Right ventricle myocardium inferior (tissue), 1 donor: ENCODE measurements around the gene CYB5R4. TPM values are rescaled to one million over a fixed set of nuclear protein-coding genes. Genes with fewer than 3 reads are reported as not detected.
"Not testable (repeated sequence)": the region's sequence is repeated elsewhere in the genome, so short reads cannot be mapped to it uniquely, and the experiment has no call there.

ENCODE experiments used
- ATAC-seq: fragments of 200-7000 bp; cut with Tn5 transposase; one replicate; pipeline ENCODE4 v1.9.1; 2020; ENCODE audit warnings: mild to moderate bottlenecking, moderate library complexity
- DNase-seq: peaks from one replicate; pipeline ENCODE4 v3.0.0; 2021; ENCODE audit errors: missing footprints
- intact Hi-C: fragments of 100-400 bp; cut with DNase I; formaldehyde crosslinking; loops from one replicate; pipeline ENCODE4 v1.11.0; 2022
- total RNA-seq: library from RNA; stranded (reverse); fragmentation: NEBNext Ultra II Directional; extraction: Animal tissue kit (Norgen Biotek cat#: 25700); gene quantifications from one replicate; pipeline ENCODE4 v1.2.1, GENCODE V29; 2021
- donor health status: DM: no; HTN: yes; CAD: no; lungs with severe emphysema.

CYB5R4 gene
- total RNA-seq, 1 donor from 2014 or later: 15.9 TPM

- intact Hi-C loops, DNase-seq, ATAC-seq: not testable (repeated sequence)
Observed at GRCh38 chr6:83897094-83897493, 37.6 kb downstream of the CYB5R4 start.

GRCh38 chr6:83901624-83902023 is 42.1 kb downstream of the CYB5R4 start:
- intact Hi-C loops: no loop called here
- DNase-seq (no peak), ATAC-seq (no peak)

DNA sequence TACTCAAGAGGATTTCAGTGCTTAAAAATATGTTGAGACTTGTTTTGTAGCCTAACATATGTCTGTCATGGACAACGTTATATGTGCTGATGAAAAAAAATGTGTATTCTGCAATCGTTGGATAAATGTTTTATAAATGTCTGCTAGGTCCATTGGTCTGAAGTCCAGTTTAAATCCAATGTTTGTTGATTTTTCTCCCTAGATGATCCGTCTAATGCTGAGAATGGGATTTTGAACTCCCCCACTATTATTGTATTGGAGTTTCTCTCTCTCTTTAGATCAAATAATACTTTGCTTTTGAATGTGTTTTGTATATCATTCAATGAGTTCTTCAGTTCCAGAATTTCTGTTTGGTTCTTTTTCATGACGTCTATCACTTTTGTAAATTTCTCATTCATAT is 44.9 kb downstream of the CYB5R4 start:
- ATAC-seq: no peak
- DNase-seq: no peak

GRCh38 chr6:83905648-83906047 is 46.2 kb downstream of the CYB5R4 start:
- ATAC-seq (no peak), DNase-seq (no peak)
- intact Hi-C loops: no loop called here

More for the DNA sequence above, 44.9 kb downstream of the CYB5R4 start:
- intact Hi-C loops: no loop called here

DNA sequence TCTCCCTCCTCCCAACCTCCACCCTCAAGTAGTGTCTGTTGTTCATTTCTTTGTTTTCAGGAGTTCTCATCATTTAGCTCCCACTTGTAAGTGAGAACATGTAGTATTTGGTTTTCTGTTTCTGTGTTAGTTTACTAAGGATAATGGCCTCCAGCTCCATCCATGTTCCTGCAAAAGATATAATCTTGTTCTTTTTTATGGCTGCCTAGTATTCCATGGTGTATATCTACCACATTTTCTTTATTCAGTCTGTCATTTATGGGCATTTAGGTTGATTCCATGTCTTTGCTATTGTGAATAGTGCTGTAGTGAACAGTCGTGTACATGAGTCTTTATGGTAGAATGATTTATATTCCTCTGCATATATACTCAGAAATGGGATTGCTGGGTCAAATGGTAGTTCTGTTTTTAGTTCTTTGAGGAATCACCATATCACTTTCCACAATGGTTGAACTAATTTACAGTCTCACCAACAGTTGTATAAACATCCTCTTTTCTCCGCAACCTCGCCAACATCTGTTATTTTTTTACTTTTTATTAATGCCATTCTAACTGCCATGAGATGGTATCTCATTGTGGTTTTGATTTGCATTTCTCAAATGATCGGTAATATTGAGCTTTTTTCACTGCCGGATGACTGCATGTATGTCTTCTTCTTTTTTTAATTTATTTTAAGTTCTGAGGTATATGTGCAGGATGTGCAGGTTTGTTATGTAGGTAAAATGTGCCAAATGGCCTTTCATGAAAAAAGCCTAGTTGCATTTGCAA is 48.3 kb downstream of the CYB5R4 start:
- intact Hi-C loops, DNase-seq, ATAC-seq: not testable (repeated sequence)

DNA sequence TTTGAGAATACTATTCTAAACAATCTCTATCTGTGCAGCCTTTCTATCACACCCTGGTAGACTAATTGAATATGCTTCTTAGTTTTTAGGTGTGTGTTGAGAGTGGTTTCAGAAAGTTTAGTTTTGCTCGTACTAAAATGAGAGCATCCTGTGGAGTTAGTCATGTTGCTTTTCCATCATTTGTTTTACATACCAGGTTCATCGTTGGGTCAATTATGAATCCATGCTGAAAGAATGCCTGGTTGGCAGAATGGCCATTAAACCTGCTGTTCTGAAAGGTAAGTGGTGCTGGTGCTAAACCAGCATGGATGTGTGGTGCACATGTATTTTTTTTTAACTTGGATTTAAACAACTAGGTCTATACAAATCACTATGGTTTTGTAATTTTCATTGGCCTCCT is 49.3 kb downstream of the CYB5R4 start:
- DNase-seq (no peak), ATAC-seq (no peak)
- intact Hi-C loops: no loop called here

GRCh38 chr6:83911278-83911677 is 51.8 kb downstream of the CYB5R4 start:
- intact Hi-C loops: no loop called here
- ATAC-seq: no peak
- DNase-seq: no peak

DNA sequence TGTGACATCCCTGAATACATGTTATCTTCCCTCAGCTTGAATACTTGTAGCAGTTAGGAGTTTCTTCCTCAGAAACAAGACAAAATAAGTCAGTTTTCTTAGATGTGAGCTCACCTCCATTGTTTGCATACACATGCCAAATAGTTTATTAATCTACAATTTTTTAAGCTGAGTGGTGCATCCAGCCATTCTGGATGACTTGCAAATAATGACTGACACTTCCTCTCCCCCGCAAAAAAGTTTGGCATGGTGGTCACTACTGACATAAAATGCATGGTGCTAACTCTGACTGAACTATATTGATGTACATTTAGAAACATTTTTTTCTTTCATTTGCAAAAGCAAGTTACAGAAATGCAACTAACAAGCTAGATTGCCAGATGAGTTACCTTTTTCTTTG is 55.5 kb downstream of the CYB5R4 start:
- DNase-seq (no peak), ATAC-seq (no peak)
- intact Hi-C loops: no loop called here

- DNase-seq: no peak
- no peak for ATAC-seq
- intact Hi-C loops: no loop called here
Observed at GRCh38 chr6:83917001-83917400, 57.5 kb downstream of the CYB5R4 start.

DNA sequence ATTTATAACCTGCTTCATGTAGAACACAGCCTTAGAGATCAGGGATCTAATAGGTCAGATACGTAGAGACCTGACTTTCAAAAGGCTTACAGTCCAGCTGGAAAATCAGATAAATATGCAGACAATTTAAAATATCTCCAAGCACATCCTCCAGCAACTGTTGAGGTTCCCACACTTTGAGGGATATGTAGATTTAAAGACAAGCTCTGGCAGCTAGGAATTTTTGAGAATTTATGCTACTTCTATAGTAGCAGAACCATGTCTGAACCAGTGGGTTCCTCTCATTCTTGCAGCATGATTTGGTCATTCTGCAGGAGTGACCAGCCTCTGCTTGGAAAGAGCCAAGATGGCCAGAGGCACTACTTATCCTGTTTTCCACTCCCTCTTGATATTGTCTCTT is 60.5 kb downstream of the CYB5R4 start:
- DNase-seq: no peak
- ATAC-seq: no peak
- intact Hi-C loops: no loop called here

DNA sequence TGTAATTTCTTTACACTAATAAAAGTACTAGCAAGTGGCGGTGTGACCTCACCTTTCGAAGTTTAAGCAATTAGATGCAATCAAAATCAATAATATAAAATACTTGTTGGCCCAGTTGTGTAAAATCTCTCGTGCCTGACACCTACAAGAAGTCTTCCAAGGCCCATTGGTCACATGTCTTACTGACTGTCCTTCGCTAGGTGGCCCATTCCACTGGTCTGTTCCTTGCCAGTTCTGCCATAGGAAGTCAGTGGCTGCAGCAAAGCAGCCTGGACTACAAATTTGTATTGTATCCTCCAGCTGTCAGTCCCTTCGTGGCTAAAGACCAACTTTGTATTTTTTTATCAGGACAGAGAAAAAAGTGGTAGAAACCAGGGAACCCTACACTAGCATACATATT is 61.8 kb downstream of the CYB5R4 start:
- DNase-seq: no peak
- intact Hi-C loops: no loop called here
- ATAC-seq: no peak

GRCh38 chr6:83927470-83927869 is 68.0 kb downstream of the CYB5R4 start:
- ATAC-seq (no peak), DNase-seq (no peak)
- intact Hi-C loops: no loop called here

DNA sequence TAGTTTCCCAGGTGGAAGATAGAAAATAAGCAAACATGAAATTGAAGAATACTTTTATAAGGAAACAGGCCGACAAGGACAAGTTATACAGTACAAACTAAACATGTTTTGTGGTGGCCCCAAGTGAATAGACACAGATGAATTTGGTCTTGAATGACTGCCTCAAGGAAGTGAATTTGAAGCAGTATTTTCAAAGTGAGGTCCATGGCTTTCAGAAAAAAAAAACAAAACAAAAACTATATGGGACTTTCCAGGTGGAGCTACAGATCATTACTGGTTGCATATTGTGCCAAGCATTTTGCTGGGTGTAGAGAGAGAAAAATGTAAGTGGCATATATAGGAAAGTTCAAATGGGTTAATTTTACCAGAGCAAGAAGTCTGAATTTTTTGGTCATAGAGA is 68.8 kb downstream of the CYB5R4 start:
- no peak for DNase-seq
- intact Hi-C loops: no loop called here
- ATAC-seq: no peak

- ATAC-seq, intact Hi-C loops, DNase-seq: not testable (repeated sequence)
Observed at GRCh38 chr6:83946201-83946833, 86.8 kb downstream of the CYB5R4 start.

DNA sequence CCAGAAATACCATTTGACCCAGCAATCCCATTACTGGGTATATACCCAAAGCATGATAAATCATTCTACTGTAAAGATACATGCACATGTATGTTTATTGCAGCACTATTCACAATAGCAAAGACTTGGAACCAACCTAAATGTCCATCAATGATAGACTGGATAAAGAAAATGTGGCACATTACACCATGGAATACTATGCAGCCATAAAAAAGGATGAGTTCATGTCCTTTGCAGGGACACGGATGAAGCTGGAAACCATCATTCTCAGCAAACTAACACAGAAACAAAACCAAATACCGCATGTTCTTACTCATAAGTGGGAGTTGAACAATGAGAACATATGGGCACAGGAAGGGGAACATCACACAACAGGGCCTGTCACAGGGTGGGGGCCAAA is 88.5 kb downstream of the CYB5R4 start:
- DNase-seq, intact Hi-C loops, ATAC-seq: not testable (repeated sequence)

DNA sequence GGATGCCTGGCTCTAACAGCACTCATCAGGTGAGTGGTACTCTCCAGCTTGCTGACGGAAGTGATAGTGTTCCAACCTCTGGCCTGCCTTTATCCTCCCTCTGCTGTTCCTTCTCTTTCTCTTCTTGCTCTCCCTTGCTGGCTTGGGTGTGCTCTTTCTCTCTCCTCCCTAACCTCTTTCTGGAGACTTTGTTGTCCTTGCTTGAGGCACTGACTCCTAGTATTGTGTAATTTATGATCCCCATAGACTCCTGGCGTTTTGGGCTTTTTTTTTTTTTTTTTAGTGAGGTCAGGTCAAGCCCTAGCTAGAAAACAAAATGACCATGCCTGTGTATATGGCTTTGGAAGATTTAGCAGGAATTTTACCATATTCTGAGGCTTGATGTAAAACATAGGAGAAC is 89.4 kb downstream of the CYB5R4 start:
- DNase-seq (no peak), ATAC-seq (peak; percentile 48)
- intact Hi-C loops: no loop called here

GRCh38 chr6:83951423-83951822 is 91.9 kb downstream of the CYB5R4 start:
- intact Hi-C loops, DNase-seq, ATAC-seq: not testable (repeated sequence)

- intact Hi-C loops: no loop called here
- no peak for ATAC-seq
- DNase-seq: no peak
Observed at GRCh38 chr6:83952830-83953229, 93.3 kb downstream of the CYB5R4 start.

DNA sequence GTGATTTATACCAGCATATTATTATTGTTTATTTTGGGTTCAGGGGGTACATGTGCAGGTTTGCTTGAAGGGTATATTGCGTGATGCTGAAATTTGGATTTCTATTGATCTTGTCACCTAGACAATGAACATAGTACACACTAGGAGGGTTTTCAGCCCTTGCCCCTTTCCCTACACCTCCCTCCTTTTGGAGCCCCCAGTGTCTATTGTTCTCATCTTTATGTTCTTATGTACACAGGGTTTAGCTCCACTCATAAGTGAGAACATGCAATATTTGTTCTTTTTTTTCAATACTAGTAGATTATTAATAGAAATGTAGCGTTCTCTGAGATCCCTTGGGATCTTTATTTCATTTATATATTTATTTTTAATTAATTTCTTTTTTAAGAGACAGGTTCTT is 94.9 kb downstream of the CYB5R4 start:
- no peak for ATAC-seq
- intact Hi-C loops: no loop called here
- no peak for DNase-seq

GRCh38 chr6:83958241-83958685 is 98.8 kb downstream of the CYB5R4 start:
- ATAC-seq: no peak
- no peak for DNase-seq
- intact Hi-C loops: no loop called here
